ENCODE results near the gene DOK5.

The DOK5 gene

DNA sequence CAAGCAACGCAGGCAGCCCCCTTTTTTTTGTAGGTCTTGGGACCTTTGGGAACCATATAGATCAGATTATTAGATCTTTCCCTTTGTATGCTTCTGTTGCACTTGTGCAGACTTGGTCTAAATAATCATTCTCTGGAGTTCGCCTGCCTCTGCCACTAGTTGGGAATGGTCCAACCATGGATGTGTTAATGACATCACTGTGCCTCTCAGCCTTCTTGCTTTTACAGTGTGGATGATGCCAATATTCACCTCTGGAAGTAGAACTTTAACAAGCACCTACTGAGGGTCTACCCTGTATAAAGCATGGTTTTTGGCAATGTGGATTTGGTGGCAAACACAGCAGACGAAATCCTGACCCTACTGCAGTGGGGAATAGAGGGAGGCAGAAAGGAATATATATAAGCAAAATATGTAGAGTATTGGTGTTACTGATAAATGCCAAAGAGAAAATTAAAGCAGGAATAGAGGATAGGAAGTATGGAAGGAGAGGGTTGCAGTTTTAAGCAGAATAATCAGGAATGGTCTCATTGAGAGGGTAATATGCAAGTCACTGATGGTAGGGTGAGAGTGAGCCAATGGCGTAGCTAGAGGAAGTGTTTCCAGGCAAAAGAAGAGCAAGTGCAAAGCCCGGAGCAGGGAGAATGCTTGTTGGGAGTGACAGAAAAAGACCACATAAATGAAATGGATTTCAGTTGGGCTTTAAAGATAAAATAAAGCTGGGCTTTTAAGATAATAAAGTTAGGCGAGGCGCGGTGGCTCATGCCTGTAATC lies 97.5 kb downstream of the DOK5 start:
- TF ChIP-seq ZFX (IDR thresholded peaks at IDR 0.05; ENCODE audit: borderline replicate concordance), result no peak
- no peak overlapping the region for H3K27ac ChIP-seq

DNA sequence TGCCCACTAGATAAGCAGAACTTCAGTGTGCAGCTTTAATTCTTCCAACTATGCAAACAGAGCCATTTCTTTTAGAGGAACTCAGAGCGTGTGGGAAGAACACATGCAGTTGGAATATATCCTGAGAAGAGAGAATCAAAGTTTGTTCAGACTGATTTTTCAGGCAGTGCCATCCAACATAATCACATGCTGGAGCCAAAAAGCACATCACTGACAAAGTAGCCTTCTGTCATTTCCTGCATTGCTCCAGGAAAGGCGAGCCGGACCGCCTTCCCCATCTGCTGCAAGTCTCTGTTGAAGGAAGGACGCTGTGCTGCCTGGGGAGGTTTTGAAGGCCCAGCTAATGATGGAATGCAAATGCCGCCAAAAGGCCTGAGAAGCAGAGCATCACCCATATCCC lies 98.4 kb downstream of the DOK5 start:
- H3K27ac ChIP-seq, result no peak overlapping the region
- TF ChIP-seq ZFX (IDR thresholded peaks at IDR 0.05; ENCODE audit: borderline replicate concordance) (no peak), CTCF (IDR thresholded peaks at IDR 0.05) (no peak)

- no peak overlapping the region for H3K27ac ChIP-seq
- TF ChIP-seq ZFX (IDR thresholded peaks at IDR 0.05; ENCODE audit: borderline replicate concordance), result no peak
- no peak for TF ChIP-seq CTCF (IDR thresholded peaks at IDR 0.05)
Measured at GRCh38 chr20:54576518-54576917, 101.1 kb downstream of the DOK5 start.

- TF ChIP-seq CTCF (IDR thresholded peaks at IDR 0.05) (no peak), ZFX (IDR thresholded peaks at IDR 0.05; ENCODE audit: borderline replicate concordance) (no peak)
- no peak overlapping the region for H3K27ac ChIP-seq
Measured at GRCh38 chr20:54577637-54578036, 102.2 kb downstream of the DOK5 start.

- TF ChIP-seq CTCF (IDR thresholded peaks at IDR 0.05) (no peak), ZFX (IDR thresholded peaks at IDR 0.05; ENCODE audit: borderline replicate concordance) (no peak)
Measured at GRCh38 chr20:54585217-54585616, 109.8 kb downstream of the DOK5 start.

GRCh38 chr20:54587408-54587807 lies 112.0 kb downstream of the DOK5 start:
- no peak for TF ChIP-seq ZFX (IDR thresholded peaks at IDR 0.05; ENCODE audit: borderline replicate concordance)
- no peak for TF ChIP-seq CTCF (IDR thresholded peaks at IDR 0.05)
- no peak overlapping the region for H3K27ac ChIP-seq

More at GRCh38 chr20:54585217-54585616, 109.8 kb downstream of the DOK5 start:
- no peak overlapping the region for H3K27ac ChIP-seq

GRCh38 chr20:54589402-54590030 lies 114.1 kb downstream of the DOK5 start:
- H3K27ac ChIP-seq, result no peak overlapping the region
- TF ChIP-seq ZFX (IDR thresholded peaks at IDR 0.05; ENCODE audit: borderline replicate concordance), result no peak
- no peak for TF ChIP-seq CTCF (IDR thresholded peaks at IDR 0.05)

Measured in 22Rv1 (cell line).